B cell (primary cell): ENCODE measurements around the gene HS1BP3. TPM values are rescaled to one million over a fixed set of nuclear protein-coding genes. Genes with fewer than 3 reads are reported as not detected.
A peak's percentile ranks its signal among the peaks of the same experiment; 100 is the strongest.

Experiments
- ATAC-seq: fragments of 200-7000 bp; cut with Tn5 transposase; one replicate; pipeline ENCODE4 v1.10.0; 2021; ENCODE audit warnings: low read depth, mild to moderate bottlenecking, moderate number of reproducible peaks, moderate library complexity
- CTCF ChIA-PET: fragments of 350-600 bp; sonication (Branson Sonifier 250); formaldehyde crosslinking; loops from one replicate; lab custom pipeline; 2021; ENCODE audit warnings: antibody characterized with exemption, inconsistent platforms; lab: Charles Lee
- POLR2A ChIA-PET: fragments of 350-600 bp; sonication (Branson Sonifier 250); formaldehyde crosslinking; loops from one replicate; lab custom pipeline; 2021; ENCODE audit warnings: antibody characterized with exemption; lab: Charles Lee
- DNase-seq: peaks from one replicate; pipeline ENCODE4 v3.0.0; 2013
- H2AFZ ChIP-seq: 2 replicates; pipeline ENCODE4 v1.6.1; 2012; ENCODE audit warnings: mild to moderate bottlenecking, low read depth, low read length; ENCODE audit not compliant: insufficient read depth, poor library complexity, severe bottlenecking
- H3K27ac ChIP-seq, 2 donors: 1 replicate in 1 of 2; 2 replicates in 1 of 2; pipeline ENCODE4 v1.5.1; 2012 to 2013; ENCODE audit warnings: low read length in 2 of 2, mild to moderate bottlenecking in 2 of 2, moderate library complexity in 1 of 2
- H3K27me3 ChIP-seq, 4 experiments: fragments of 200-600 bp in 1 of 4; sonication (generic) in 1 of 4; replicated peaks in 1 of 4; 1 replicate in 2 of 4; 2 replicates in 2 of 4; pipeline versions ENCODE4 v1.6.1 to v1.7.0; 2013 to 2016; ENCODE audit warnings: low read length in 3 of 4, mild to moderate bottlenecking in 2 of 4, mixed read lengths in 1 of 4, moderate library complexity in 1 of 4; ENCODE audit not compliant: insufficient read depth in 4 of 4, control insufficient read depth in 3 of 4; ENCODE audit errors: control extremely low read depth in 1 of 4
- H3K36me3 ChIP-seq, 2 experiments: replicated peaks in 1 of 2; 1 replicate in 1 of 2; 2 replicates in 1 of 2; pipeline versions ENCODE4 v1.6.1 to v1.7.1; 2013; ENCODE audit warnings: low read length in 1 of 2; ENCODE audit not compliant: insufficient read depth in 2 of 2, control insufficient read depth in 1 of 2; ENCODE audit errors: control extremely low read depth in 1 of 2, extremely low read depth in 1 of 2
- H3K4me1 ChIP-seq, 2 donors: fragments of 200-600 bp in 1 of 2; sonication (generic) in 1 of 2; 1 replicate in 1 of 2; 2 replicates in 1 of 2; pipeline versions ENCODE4 v1.5.1 to v1.6.1; 2013 to 2017; ENCODE audit warnings: low read length in 2 of 2; ENCODE audit not compliant: control insufficient read depth in 2 of 2, insufficient read depth in 2 of 2
- H3K4me2 ChIP-seq: replicated peaks from 2 replicates; pipeline ENCODE3; 2012; ENCODE audit warnings: mild to moderate bottlenecking, low read depth, low read length; ENCODE audit not compliant: poor library complexity, severe bottlenecking
- H3K4me3 ChIP-seq, 5 experiments: fragments of 200-600 bp in 1 of 5; sonication (generic) in 1 of 5; 1 replicate in 3 of 5; 2 replicates in 2 of 5; pipeline versions ENCODE4 v1.5.1 to v1.7.0; 2011 to 2016; ENCODE audit warnings: low read length in 4 of 5, mild to moderate bottlenecking in 4 of 5, low read depth in 2 of 5, control low read depth in 1 of 5, moderate library complexity in 1 of 5; ENCODE audit not compliant: insufficient read depth in 1 of 5; ENCODE audit errors: control extremely low read depth in 1 of 5, extremely low read depth in 1 of 5
- H3K79me2 ChIP-seq: fragments of 200-600 bp; sonication (generic); one replicate; pipeline ENCODE4 v1.6.0; 2016; ENCODE audit warnings: low read length; ENCODE audit not compliant: control insufficient read depth, insufficient read depth
- H3K9ac ChIP-seq: fragments of 200-600 bp; sonication (generic); 2 replicates; pipeline ENCODE4 v1.6.1; 2017; ENCODE audit warnings: mild to moderate bottlenecking, low read length, moderate library complexity
- H3K9me3 ChIP-seq, 3 donors: one replicate each; pipeline versions ENCODE4 v1.6.1 to v1.7.1; 2013; ENCODE audit warnings: low read length in 2 of 3; ENCODE audit not compliant: control insufficient read depth in 2 of 3, insufficient read depth in 1 of 3; ENCODE audit errors: control extremely low read depth in 1 of 3
- H4K20me1 ChIP-seq: 2 replicates; pipeline ENCODE4 v1.6.0; 2012; ENCODE audit warnings: mild to moderate bottlenecking, low read length; ENCODE audit not compliant: insufficient read depth, control insufficient read depth, poor library complexity, severe bottlenecking
- H3K27ac Mint-ChIP-seq: one replicate; pipeline ENCODE4 v1.8.0; 2021; ENCODE audit warnings: mixed read lengths
- H3K27me3 Mint-ChIP-seq: one replicate; pipeline ENCODE4 v1.8.0; 2021; ENCODE audit warnings: mixed read lengths
- H3K4me1 Mint-ChIP-seq: one replicate; pipeline ENCODE4 v1.8.0; 2021; ENCODE audit warnings: mixed read lengths
- H3K4me3 Mint-ChIP-seq: one replicate; pipeline ENCODE4 v1.8.0; 2021; ENCODE audit warnings: mixed read lengths
- H3K9me3 Mint-ChIP-seq: one replicate; pipeline ENCODE4 v1.8.0; 2022; ENCODE audit warnings: mixed read lengths; ENCODE audit not compliant: insufficient read depth
- CTCF ChIP-seq: fragments of 200-600 bp; IDR thresholded peaks from one replicate; pipeline ENCODE4 v1.8.0; 2022; ENCODE audit warnings: antibody characterized with exemption, mild to moderate bottlenecking
- EZH2 ChIP-seq: IDR thresholded peaks from 2 replicates; pipeline ENCODE4 v1.6.1; 2012; ENCODE audit warnings: borderline replicate concordance, low read depth, mild to moderate bottlenecking, moderate library complexity, low read length; ENCODE audit not compliant: insufficient read depth, poor library complexity, severe bottlenecking
- WGBS: methylation state at CpG from one replicate; pipeline ENCODE4 v1.1.5; 2013; ENCODE audit warnings: missing lambda C conversion rate; ENCODE audit not compliant: insufficient coverage; 5-methylcytosine and 5-hydroxymethylcytosine counted together
- intact Hi-C: fragments of 100-400 bp; cut with micrococcal nuclease; formaldehyde crosslinking; loops from one replicate; pipeline ENCODE4 v1.10.0; 2022
- polyA plus RNA-seq: library from polyadenylated mRNA; depleted of rRNA; stranded (reverse); fragments of >200 nt; gene quantifications from 2 replicates; pipeline ENCODE4 v1.2.3, GENCODE V29; 2012
- total RNA-seq, 2 donors: library from RNA; stranded (reverse); fragments of 120-200 nt in 1 of 2; gene quantifications; 1 replicate in 1 of 2; 2 replicates in 1 of 2; pipeline versions ENCODE4 v1.2.3 to v1.2.4, GENCODE V29; 2013 to 2022

The HS1BP3 gene
- total and polyA plus RNA-seq, 2 donors (not counting 1 experiment from before 2014, with no cell fraction given): 27.8 to 28.7 TPM

GRCh38 chr2:20667151-20667530 lies 16.2 kb upstream of the HS1BP3 start:
- H3K27me3 Mint-ChIP-seq: peaks cover 13% of the 10 kb centered on the region
- Histone ChIP-seq H3K36me3 (peaks cover 0 to 11% of the 10 kb centered on the region in 2 experiments), H4K20me1 (no peaks in the 10 kb centered on the region), H3K9me3 (peaks cover 0 to 28% (median 0%) of the 10 kb centered on the region in 3 donors), H2AFZ (peak overlapping the region; percentile 53), H3K27me3 (peaks cover 0 to 85% (median 25%) of the 10 kb centered on the region in 4 experiments), H3K4me3 (peak overlapping the region in 4 of 5 experiments; percentile 54 to 71 (median 60)), H3K4me1 (peaks cover 38 to 67% of the 10 kb centered on the region in 2 donors), H3K27ac (no peak overlapping the region), H3K4me2 (peak overlapping the region; percentile 99), H3K9ac (peak overlapping the region; percentile 69), H3K79me2 (peaks cover 3% of the 10 kb centered on the region)
- TF ChIP-seq EZH2 (no peak), CTCF (peak; percentile 4)
- peak overlapping the region; percentile 83 for H3K27ac Mint-ChIP-seq
- ChIA-PET CTCF (interaction anchor here (3.4 to 8.9 kb wide), 3 partner anchors 9 to 296 kb away, joined by 15 to 139 read pairs (median 88); partner anchors contain the start of gene HS1BP3), POLR2A (interaction anchor here (1.4 to 3.3 kb wide), 5 partner anchors 9 to 220 kb away, joined by 4 to 74 read pairs (median 11); partner anchors contain the start of genes HS1BP3, LDAH and RHOB)
- ATAC-seq (no peak), DNase-seq (no peak)
- intact Hi-C loops: no loop called here
- H3K9me3 Mint-ChIP-seq: no peaks in the 10 kb centered on the region
- peak overlapping the region; percentile 88 for H3K4me3 Mint-ChIP-seq
- H3K4me1 Mint-ChIP-seq: peaks cover 36% of the 10 kb centered on the region
- WGBS: under 1% methylated on average over 62 of the region's 62 CpGs
